Chondrocyte (in vitro differentiated cells): Measurements from ENCODE around the gene N4BP2L1. TPM values are rescaled to one million over a fixed set of nuclear protein-coding genes. Genes with fewer than 3 reads are reported as not detected.

Source experiments
- DNase-seq: peaks from one replicate; pipeline ENCODE4 v3.0.0; 2021; ENCODE audit warnings: mixed read lengths, low spot score
- H3K27ac Mint-ChIP-seq: one replicate; pipeline ENCODE4 v1.8.0; 2021; ENCODE audit warnings: mild to moderate bottlenecking, moderate library complexity, mixed read lengths; ENCODE audit not compliant: unreplicated experiment
- H3K27me3 Mint-ChIP-seq: 2 replicates; pipeline ENCODE4 v1.8.0; 2021; ENCODE audit warnings: low read depth, mixed read lengths
- H3K36me3 Mint-ChIP-seq: 2 replicates; pipeline ENCODE4 v1.8.0; 2021; ENCODE audit warnings: low read depth, mixed read lengths
- H3K4me1 Mint-ChIP-seq: 2 replicates; pipeline ENCODE4 v1.8.0; 2021; ENCODE audit warnings: low read depth, mild to moderate bottlenecking, mixed read lengths
- H3K4me3 Mint-ChIP-seq: one replicate; pipeline ENCODE4 v1.8.0; 2021; ENCODE audit warnings: mild to moderate bottlenecking, moderate library complexity, mixed read lengths; ENCODE audit not compliant: unreplicated experiment
- H3K9me3 Mint-ChIP-seq: 2 replicates; pipeline ENCODE4 v1.8.0; 2021; ENCODE audit warnings: low read depth, mixed read lengths
- CTCF ChIP-seq: fragments of 200-600 bp; sonication (generic); IDR thresholded peaks from 2 replicates; pipeline ENCODE4 v1.5.0; 2021; ENCODE audit warnings: antibody characterized with exemption, mild to moderate bottlenecking, moderate library complexity
- total RNA-seq: library from RNA; stranded (reverse); gene quantifications from 3 replicates; pipeline ENCODE4 v1.2.1, GENCODE V29; 2021

N4BP2L1 gene
- total RNA-seq, 1 donor from 2014 or later = 3.3 TPM

DNA sequence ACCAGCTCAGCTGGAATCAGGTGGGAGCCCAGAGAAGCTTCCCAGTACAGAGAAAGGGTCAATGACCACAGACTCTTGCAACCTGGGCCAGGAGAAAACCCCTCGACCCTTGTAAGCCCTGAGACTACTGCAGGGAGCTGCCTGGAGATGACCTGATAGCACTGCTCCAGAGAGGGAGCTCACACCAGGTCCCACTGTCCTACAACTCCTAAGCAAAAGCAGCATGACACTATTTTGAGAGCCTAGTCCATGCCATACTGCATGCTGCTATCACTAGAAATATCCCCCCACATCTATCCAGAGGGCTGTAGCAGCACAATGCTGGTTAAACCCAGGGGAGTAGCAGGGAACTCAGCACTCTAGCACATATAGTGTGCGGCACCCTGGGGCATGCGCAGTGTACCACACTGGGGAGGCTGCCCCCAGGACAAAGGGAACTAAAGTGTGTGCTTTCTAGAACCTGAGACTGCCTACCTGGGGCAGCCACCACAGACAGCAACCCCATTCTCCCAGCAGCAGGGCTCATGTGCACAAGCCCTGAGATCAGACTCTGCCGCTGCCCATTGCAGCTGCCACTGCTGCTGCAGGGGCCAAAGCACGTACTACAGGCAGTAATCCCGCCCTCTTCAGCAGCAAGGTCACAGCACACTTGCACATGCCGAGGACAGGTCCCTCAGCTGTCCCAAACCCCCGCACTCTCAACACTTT is 27.1 kb upstream of the N4BP2L1 start:
- Mint-ChIP-seq H3K27me3 (no peaks in the 10 kb centered on the region), H3K36me3 (peaks cover 38% of the 10 kb centered on the region), H3K4me1 (peaks cover 9% of the 10 kb centered on the region), H3K27ac (no peak overlapping the region), H3K4me3 (no peak overlapping the region), H3K9me3 (peaks cover 26% of the 10 kb centered on the region)
- TF ChIP-seq CTCF = no peak
- DNase-seq = no peak

- H3K27me3 Mint-ChIP-seq = no peaks in the 10 kb centered on the region
- peaks cover 19% of the 10 kb centered on the region for H3K9me3 Mint-ChIP-seq
- no peak overlapping the region for H3K27ac Mint-ChIP-seq
- TF ChIP-seq CTCF = no peak
- peaks cover 30% of the 10 kb centered on the region for H3K36me3 Mint-ChIP-seq
- DNase-seq = no peak
- H3K4me3 Mint-ChIP-seq = no peak overlapping the region
- H3K4me1 Mint-ChIP-seq = peaks cover 12% of the 10 kb centered on the region
Observed at GRCh38 chr13:32453981-32454380, 26.1 kb upstream of the N4BP2L1 start.

DNA sequence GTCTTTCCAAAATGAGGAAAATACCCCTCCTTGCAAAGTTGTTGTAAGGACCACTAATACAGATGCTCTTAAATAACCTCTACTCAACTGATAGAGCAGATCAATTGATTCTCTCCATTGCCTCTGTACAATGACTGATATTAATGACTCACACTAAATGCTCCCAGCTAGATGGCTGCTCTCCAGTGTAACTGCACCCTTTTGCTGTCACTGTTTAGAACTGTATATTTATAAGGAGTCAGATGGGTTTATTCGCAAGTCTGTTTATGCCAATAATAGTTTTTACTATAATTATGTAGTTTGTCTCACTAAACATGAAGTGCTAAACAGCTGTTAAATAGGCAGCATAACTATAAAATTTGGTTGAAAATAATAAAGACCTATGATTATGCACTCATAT is 21.0 kb upstream of the N4BP2L1 start:
- Mint-ChIP-seq H3K27me3 (no peaks in the 10 kb centered on the region), H3K4me3 (no peak overlapping the region), H3K27ac (no peak overlapping the region), H3K36me3 (peaks cover 11% of the 10 kb centered on the region), H3K9me3 (no peaks in the 10 kb centered on the region), H3K4me1 (peaks cover 13% of the 10 kb centered on the region)
- no peak for TF ChIP-seq CTCF
- no peak for DNase-seq

- no peak overlapping the region for H3K4me3 Mint-ChIP-seq
- H3K27me3 Mint-ChIP-seq = no peaks in the 10 kb centered on the region
- no peaks in the 10 kb centered on the region for H3K9me3 Mint-ChIP-seq
- H3K4me1 Mint-ChIP-seq = peaks cover 7% of the 10 kb centered on the region
- H3K27ac Mint-ChIP-seq = no peak overlapping the region
- H3K36me3 Mint-ChIP-seq = peaks cover 11% of the 10 kb centered on the region
- TF ChIP-seq CTCF = no peak
- no peak for DNase-seq
Observed at GRCh38 chr13:32447894-32448623, 20.1 kb upstream of the N4BP2L1 start.

- Mint-ChIP-seq H3K4me1 (peaks cover 7% of the 10 kb centered on the region), H3K27me3 (no peaks in the 10 kb centered on the region), H3K36me3 (peaks cover 17% of the 10 kb centered on the region), H3K4me3 (no peak overlapping the region), H3K27ac (peak overlapping the region; percentile 23), H3K9me3 (no peaks in the 10 kb centered on the region)
- no peak for DNase-seq
- no peak for TF ChIP-seq CTCF
Observed at GRCh38 chr13:32446773-32447465, 19.0 kb upstream of the N4BP2L1 start.
